ENCODE results near the gene LY6G6D.
"Not testable (repeated sequence)": the region's sequence is repeated elsewhere in the genome, so short reads cannot be mapped to it uniquely, and the experiment has no call there.

Gene LY6G6D

GRCh38 chr6:31692353-31692752 lies 22.8 kb upstream of the LY6G6D start:
- no peak for DNase-seq

DNA sequence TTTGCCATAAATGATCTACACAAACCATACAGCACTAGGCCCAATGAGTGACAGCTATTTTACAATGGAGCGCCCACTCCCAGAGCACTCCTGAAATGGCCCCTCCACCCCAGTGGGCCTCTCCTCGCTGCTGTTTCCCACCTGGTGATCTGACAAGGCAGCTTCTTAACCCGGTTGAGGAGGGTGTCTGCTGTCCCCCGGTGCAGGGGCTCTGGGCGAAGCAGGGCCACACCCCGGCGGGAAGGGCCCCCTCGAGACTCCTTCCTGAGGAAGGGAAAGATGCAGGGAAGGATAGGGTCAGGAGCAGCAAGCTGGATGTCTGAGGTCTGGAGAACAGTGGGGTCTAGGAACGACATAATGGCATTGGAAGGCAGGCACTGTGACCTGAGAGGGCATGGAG lies 22.3 kb upstream of the LY6G6D start:
- no peak for DNase-seq

- no peak for DNase-seq
Measured at GRCh38 chr6:31693535-31693934, 21.6 kb upstream of the LY6G6D start.

GRCh38 chr6:31697555-31697954 lies 17.6 kb upstream of the LY6G6D start:
- no peak for DNase-seq

DNA sequence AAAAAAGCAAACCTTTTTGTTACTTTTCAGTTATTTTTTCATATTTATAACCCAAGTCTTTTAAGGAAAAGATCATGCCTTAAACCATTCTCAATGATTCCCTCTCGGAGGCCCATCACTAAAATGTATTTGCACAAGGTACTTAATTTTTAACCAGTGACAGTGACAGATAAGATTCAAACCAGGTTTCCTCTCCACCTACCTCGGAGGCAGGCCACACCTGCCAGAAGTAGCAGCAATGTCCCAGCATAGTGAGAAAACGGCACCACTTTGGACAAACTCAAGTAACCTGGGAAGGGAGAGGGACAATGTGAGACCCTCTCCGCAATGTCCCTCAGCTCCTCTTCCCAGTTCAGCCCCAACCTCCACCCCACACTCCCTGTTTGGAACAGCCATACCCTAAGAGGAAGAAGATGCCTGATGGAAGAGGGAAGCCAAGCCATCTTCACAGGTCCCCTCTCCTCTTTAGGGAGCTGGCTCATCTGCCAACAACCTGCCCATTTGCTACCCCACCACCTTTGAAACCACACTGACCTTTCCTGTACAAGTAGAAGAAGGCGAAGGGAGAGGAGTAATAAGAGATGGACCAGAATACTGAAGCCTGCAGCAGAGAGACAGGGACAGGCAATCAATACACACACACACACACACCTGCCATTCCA lies 14.3 kb upstream of the LY6G6D start:
- DNase-seq: no peak

DNA sequence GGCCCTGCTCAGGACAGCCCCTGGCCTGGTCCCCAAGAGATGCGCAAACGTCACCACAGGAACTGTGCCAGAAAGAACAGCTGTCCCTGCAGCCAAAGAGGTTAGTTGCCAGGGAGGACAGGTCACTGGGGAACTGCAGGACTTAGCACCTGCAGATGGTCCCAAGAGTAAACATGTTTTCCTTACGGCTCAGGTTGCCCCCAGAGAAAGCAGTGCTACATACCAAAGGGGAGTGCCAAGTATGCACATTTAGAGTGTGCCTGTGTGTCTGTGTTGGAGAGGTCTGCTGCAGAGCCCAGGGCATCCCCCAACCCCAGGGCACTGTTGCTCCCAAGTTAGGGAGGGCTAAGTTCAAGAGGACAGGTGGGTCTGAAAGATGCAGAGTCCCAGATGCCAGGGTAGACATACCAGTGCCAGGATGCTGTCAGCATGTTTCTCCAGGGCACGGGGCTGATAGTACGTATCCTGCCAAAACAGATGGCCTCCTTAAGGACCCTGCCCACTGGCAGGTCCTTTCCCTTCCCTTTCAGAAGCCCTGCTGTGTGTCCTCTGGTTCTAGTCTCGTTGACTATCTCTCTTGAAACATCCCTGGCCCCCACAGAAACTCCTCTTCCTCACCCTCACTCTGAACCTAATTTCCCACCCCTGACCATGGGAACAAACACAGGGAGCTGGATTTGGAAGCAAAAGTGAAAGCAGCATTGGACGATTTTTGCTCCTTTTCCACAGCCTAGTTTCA lies 13.3 kb upstream of the LY6G6D start:
- DNase-seq: peak; percentile 71

DNA sequence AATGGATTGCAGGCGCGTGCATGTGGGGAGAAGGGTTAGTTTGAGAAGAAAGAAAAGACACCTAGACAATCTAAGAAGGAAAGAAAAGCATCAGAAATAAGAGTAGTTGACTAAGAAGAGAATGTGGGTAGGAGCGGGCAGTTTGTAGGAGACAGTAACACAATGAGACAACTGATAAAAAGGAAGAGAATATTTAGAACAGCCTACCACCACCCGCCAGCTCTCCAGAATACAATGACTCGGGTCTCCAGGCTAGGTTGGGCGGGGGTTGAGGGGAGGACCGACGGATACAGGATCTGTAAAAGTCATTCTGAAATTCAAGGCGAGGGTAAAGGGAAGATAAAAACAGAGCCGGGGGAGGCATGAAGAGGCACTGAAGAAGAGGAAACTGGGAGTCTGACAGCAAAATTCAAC lies 12.7 kb upstream of the LY6G6D start:
- no peak for DNase-seq

- DNase-seq: peak; percentile 97 to 98
Measured at GRCh38 chr6:31702819-31703716, 12.1 kb upstream of the LY6G6D start, which contains the start of gene ABHD16A. Gene ABHD16A (minus strand): TSS chr6:31703324. CDS start chr6:31703281, 43 bp downstream.

DNA sequence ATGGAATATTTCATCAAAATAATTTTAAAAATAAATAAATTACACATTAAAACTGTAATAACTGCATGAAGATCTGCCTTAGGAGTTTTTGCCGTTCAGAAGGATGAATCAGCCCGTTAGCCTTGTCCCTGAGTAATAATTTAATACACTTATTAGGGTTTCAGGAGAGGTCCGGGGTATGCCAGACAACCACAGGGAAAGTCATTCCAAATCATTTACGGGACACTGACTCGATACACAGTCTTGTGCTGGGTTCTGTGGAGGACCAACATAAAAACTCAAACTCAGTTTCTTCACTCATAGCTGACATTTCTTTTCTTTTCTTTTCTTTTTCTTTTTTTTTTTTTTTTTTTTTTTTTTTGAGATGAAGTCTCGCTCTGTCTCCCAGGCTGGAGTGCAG lies 9.2 kb upstream of the LY6G6D start:
- no peak for DNase-seq

DNA sequence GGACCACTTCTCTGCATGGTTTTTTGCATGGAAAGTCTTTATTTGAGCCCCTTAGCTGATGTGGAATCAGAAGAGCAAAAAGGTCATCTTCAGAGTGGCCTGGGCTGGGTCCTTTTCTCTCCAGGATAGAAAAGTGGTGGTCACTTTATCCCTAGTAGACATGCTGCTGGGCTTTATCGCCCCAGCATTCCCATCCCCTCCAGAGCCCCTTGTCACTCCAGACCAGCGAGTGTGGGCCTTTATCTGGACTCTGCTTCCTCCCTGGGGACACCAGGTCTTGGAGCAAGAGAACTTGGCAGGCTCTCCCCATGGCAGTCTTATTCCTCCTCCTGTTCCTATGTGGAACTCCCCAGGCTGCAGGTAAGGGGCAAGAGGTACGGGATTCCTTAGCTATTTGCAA lies 8.5 kb upstream of the LY6G6D start, which contains the start of gene LY6G6F:
Gene LY6G6F (plus strand): TSS at position 268 of the 400 bp plus-strand sequence. CDS start 41 bp downstream, at position 309.
- no peak for DNase-seq

DNA sequence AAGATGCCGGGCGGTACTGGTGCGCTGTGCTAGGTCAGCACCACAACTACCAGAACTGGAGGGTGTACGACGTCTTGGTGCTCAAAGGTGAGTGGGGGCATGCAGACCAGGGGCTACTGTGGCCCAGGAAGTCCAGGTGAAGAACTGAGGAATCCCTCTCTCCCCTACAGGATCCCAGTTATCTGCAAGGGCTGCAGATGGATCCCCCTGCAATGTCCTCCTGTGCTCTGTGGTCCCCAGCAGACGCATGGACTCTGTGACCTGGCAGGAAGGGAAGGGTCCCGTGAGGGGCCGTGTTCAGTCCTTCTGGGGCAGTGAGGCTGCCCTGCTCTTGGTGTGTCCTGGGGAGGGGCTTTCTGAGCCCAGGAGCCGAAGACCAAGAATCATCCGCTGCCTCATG lies 7.4 kb upstream of the LY6G6D start:
- no peak for DNase-seq

DNA sequence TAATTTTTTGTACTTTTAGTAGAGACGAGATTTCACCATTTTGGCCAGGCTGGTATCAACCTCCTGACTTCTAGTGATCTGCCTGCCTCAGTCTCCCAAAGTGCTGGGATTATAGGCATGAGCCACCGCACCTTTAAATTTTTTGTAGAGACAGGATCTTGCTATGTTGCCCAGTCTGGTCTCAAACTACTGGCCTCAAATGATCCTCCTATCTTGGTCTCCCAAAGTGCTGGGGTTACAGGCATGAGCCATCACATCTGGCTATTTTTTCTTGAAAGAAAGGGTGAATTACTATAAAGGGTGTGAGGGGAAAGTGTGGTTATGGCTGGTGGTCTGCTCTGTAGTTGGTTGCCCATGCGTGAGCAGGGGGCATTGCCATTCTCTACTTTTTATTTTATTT lies 6.9 kb upstream of the LY6G6D start:
- DNase-seq: no peak

- DNase-seq: not testable (repeated sequence)
Measured at GRCh38 chr6:31709157-31709556, 6.0 kb upstream of the LY6G6D start.

DNA sequence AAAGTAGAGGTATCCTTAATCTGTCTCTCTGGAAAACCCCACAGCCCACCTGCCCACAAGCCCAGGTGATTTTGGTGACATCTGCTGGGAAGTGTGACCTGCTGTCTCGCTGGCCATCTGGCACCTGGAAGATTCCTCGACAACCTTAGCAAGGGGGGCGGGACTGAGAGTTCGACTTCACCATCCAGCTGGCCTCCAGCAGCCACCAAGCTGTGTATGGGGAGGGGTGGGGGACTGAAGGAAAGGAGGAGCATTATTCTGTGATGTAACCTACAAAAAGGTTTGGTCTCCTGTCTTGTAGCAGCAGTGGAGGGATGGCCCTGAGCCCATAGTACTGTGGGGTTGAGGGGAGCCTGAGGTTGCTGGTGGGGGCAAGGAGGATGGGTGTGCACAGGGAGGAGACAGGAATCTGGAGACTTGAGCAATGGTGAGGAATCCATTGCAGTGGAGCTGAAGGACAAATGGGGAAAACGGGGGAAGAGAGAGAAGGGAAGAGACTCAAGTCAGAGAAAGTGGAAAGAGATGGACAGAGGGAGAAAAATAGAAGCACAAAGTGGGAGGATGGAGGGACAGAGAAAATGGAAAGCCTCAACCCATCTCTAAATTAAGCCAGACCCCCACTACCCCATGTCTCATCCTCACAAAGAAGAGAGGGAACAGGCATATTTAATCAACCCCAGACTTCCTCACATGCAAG lies 4.5 kb upstream of the LY6G6D start:
- DNase-seq: no peak

GRCh38 chr6:31711233-31711632 lies 3.9 kb upstream of the LY6G6D start:
- no peak for DNase-seq

GRCh38 chr6:31712296-31712695 lies 2.9 kb upstream of the LY6G6D start:
- no peak for DNase-seq

DNA sequence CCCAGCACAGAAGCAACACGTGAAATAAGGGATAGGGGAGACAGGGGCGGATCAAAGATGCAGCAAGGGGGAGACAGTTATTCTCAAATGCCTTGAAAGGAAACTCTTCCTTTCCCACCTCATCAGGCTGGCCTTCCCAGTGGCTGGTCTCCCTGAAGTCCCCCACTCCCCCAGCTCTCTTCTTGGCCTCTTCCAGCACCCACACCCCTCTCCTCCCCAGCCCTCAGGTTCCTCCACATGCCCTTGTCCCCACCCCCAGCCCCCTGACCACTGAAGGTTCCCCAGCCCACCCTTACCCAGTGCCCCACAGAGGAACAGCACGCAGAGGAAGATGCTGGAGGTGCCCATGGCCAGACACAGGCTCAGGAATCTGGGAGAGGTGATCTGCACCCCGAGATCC lies 1.7 kb upstream of the LY6G6D start:
- no peak for DNase-seq

DNA sequence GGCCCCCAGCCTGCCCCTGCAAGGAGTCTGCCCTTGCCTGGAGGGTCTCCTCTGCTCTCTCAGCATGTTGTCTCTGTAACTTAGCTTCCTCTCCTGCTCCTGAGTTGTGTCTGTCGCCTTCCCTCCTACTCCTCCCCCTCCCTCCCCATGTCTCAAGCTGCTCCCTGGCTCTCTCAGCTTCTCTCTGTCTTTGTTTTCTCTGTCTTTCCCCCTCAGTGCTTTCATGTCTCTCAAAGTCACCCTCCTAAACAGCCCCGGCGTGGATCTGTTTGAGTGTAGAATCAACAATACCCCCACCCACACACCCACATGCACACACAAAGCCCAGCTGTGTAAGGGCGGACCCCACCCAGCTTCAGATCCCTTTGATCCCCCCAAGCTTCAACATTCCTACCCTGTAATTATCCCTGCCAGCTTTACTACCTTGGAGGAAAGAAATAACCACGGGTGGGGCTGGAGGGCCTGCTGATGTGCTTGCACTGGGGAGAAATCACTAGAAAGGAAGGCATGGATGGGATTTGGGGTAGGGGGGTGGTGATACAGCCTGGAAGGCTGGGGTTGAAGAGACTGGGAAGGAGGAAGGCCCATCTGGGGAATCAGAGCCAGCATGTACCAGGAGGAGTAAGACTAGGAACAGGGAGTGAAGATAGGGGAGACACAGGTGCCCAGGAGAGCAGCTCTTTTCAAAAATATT lies 1.0 kb upstream of the LY6G6D start:
- DNase-seq: no peak

DNA sequence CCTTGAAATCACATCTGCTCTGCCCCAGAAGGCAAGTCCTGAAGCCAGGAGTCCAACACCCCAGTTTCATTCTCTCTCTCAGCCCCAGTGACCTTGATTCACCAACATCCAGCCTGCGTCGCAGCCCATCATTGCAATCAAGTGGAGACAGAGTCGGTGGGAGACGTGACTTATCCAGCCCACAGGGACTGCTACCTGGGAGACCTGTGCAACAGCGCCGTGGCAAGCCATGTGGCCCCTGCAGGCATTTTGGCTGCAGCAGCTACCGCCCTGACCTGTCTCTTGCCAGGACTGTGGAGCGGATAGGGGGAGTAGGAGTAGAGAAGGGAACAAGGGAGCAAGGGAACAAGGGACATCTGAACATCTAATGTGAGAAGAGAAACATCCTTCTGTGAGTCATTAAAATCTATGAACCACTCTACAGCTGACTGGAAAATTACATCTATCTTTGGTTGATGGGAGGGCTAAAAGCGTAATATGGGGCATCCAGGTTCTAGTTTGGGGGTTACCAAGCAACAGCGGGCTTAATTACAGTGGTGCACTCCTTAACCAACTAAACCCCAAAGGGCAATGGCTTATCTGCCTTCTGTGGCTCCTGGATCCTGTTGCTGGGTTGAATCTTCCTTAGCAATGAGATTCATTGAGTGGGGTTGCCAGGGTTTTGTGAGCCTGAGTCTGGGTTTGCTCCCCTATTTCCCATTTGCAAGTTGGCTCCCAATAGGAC lies 2.5 kb downstream of the LY6G6D start:
- DNase-seq: no peak

DNA sequence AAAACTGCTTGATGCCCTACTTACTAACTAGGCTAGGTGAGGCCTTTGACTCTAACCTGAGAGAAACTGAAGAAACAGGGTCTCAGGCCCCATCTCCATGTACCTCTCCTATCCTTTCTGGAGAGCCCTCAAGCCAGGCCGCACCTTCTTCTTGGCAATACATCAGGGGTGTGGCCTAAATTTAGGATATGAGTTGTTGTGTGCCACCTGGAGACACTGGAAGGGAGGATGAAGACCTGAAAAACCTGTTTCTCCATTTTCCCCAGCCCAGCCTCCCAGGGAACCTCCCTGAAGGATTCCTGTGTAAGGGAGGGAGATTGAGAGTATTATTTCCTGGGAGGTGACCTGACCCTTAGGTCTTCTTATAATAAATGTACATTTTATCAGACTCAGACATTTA lies 3.1 kb downstream of the LY6G6D start:
- DNase-seq: no peak

- DNase-seq: no peak
Measured at GRCh38 chr6:31719001-31719400, 3.9 kb downstream of the LY6G6D start.
